ENCODE data around the gene CD47. TPM values are rescaled to one million over a fixed set of nuclear protein-coding genes. Genes with fewer than 3 reads are reported as not detected.

CD47 gene
- total RNA-seq, 1 donor = 212 TPM

- Histone ChIP-seq H3K9me3 (ENCODE audit: low read depth, low read length) (no peaks in the 10 kb centered on the region), H3K4me3 (ENCODE audit: low read length) (no peak overlapping the region), H3K4me1 (ENCODE audit: insufficient read depth, low read length) (peaks cover 32% of the 10 kb centered on the region), H3K27me3 (ENCODE audit: insufficient read depth, low read length) (no peaks in the 10 kb centered on the region)
Observed at GRCh38 chr3:108008931-108009639, 81.7 kb downstream of the CD47 start.

- H3K4me1 ChIP-seq (ENCODE audit: insufficient read depth, low read length) = peaks cover 40% of the 10 kb centered on the region
- no peaks in the 10 kb centered on the region for H3K27me3 ChIP-seq (ENCODE audit: insufficient read depth, low read length)
Observed at GRCh38 chr3:108008106-108008505, 82.7 kb downstream of the CD47 start.

GRCh38 chr3:108006881-108007331 is 83.9 kb downstream of the CD47 start:
- Histone ChIP-seq H3K4me3 (ENCODE audit: low read length) (no peak overlapping the region), H3K27me3 (ENCODE audit: insufficient read depth, low read length) (no peaks in the 10 kb centered on the region), H3K4me1 (ENCODE audit: insufficient read depth, low read length) (peaks cover 41% of the 10 kb centered on the region), H3K9me3 (ENCODE audit: low read depth, low read length) (no peaks in the 10 kb centered on the region)

More at GRCh38 chr3:108008106-108008505, 82.7 kb downstream of the CD47 start:
- no peak overlapping the region for H3K4me3 ChIP-seq (ENCODE audit: low read length)
- no peaks in the 10 kb centered on the region for H3K9me3 ChIP-seq (ENCODE audit: low read depth, low read length)

GRCh38 chr3:108006077-108006771 is 84.6 kb downstream of the CD47 start:
- H3K4me1 ChIP-seq (ENCODE audit: insufficient read depth, low read length) = peaks cover 48% of the 10 kb centered on the region
- no peaks in the 10 kb centered on the region for H3K9me3 ChIP-seq (ENCODE audit: low read depth, low read length)
- H3K27me3 ChIP-seq (ENCODE audit: insufficient read depth, low read length) = no peaks in the 10 kb centered on the region
- H3K4me3 ChIP-seq (ENCODE audit: low read length) = no peak overlapping the region

- Histone ChIP-seq H3K27me3 (ENCODE audit: insufficient read depth, low read length) (no peaks in the 10 kb centered on the region), H3K4me1 (ENCODE audit: insufficient read depth, low read length) (peaks cover 49% of the 10 kb centered on the region), H3K4me3 (ENCODE audit: low read length) (no peak overlapping the region), H3K9me3 (ENCODE audit: low read depth, low read length) (no peaks in the 10 kb centered on the region)
Observed at GRCh38 chr3:108004647-108005046, 86.2 kb downstream of the CD47 start.

- Histone ChIP-seq H3K27me3 (ENCODE audit: insufficient read depth, low read length) (no peaks in the 10 kb centered on the region), H3K4me3 (ENCODE audit: low read length) (no peak overlapping the region), H3K9me3 (ENCODE audit: low read depth, low read length) (no peaks in the 10 kb centered on the region), H3K4me1 (ENCODE audit: insufficient read depth, low read length) (peaks cover 41% of the 10 kb centered on the region)
Observed at GRCh38 chr3:108001457-108001856, 89.4 kb downstream of the CD47 start.

GRCh38 chr3:107999215-107999775 is 91.5 kb downstream of the CD47 start:
- Histone ChIP-seq H3K27me3 (ENCODE audit: insufficient read depth, low read length) (no peaks in the 10 kb centered on the region), H3K4me3 (ENCODE audit: low read length) (no peak overlapping the region), H3K9me3 (ENCODE audit: low read depth, low read length) (no peaks in the 10 kb centered on the region), H3K4me1 (ENCODE audit: insufficient read depth, low read length) (peaks cover 19% of the 10 kb centered on the region)

- peaks cover 19% of the 10 kb centered on the region for H3K4me1 ChIP-seq (ENCODE audit: insufficient read depth, low read length)
- H3K9me3 ChIP-seq (ENCODE audit: low read depth, low read length) = no peaks in the 10 kb centered on the region
- H3K4me3 ChIP-seq (ENCODE audit: low read length) = no peak overlapping the region
- no peaks in the 10 kb centered on the region for H3K27me3 ChIP-seq (ENCODE audit: insufficient read depth, low read length)
Observed at GRCh38 chr3:107997671-107998070, 93.2 kb downstream of the CD47 start.

- Histone ChIP-seq H3K4me3 (ENCODE audit: low read length) (no peak overlapping the region), H3K9me3 (ENCODE audit: low read depth, low read length) (no peaks in the 10 kb centered on the region), H3K4me1 (ENCODE audit: insufficient read depth, low read length) (peaks cover 10% of the 10 kb centered on the region), H3K27me3 (ENCODE audit: insufficient read depth, low read length) (no peaks in the 10 kb centered on the region)
Observed at GRCh38 chr3:107995823-107996222, 95.0 kb downstream of the CD47 start.

- H3K4me1 ChIP-seq (ENCODE audit: insufficient read depth, low read length) = peaks cover 15% of the 10 kb centered on the region
- no peaks in the 10 kb centered on the region for H3K9me3 ChIP-seq (ENCODE audit: low read depth, low read length)
- no peak overlapping the region for H3K4me3 ChIP-seq (ENCODE audit: low read length)
- no peaks in the 10 kb centered on the region for H3K27me3 ChIP-seq (ENCODE audit: insufficient read depth, low read length)
Observed at GRCh38 chr3:107994956-107995715, 95.7 kb downstream of the CD47 start.

- Histone ChIP-seq H3K4me1 (ENCODE audit: insufficient read depth, low read length) (peaks cover 24% of the 10 kb centered on the region), H3K27me3 (ENCODE audit: insufficient read depth, low read length) (no peaks in the 10 kb centered on the region), H3K9me3 (ENCODE audit: low read depth, low read length) (no peaks in the 10 kb centered on the region), H3K4me3 (ENCODE audit: low read length) (no peak overlapping the region)
Observed at GRCh38 chr3:107994181-107994580, 96.7 kb downstream of the CD47 start.

GRCh38 chr3:107993771-107994170 is 97.1 kb downstream of the CD47 start:
- no peaks in the 10 kb centered on the region for H3K9me3 ChIP-seq (ENCODE audit: low read depth, low read length)
- H3K4me1 ChIP-seq (ENCODE audit: insufficient read depth, low read length) = peaks cover 28% of the 10 kb centered on the region
- H3K4me3 ChIP-seq (ENCODE audit: low read length) = no peak overlapping the region
- no peaks in the 10 kb centered on the region for H3K27me3 ChIP-seq (ENCODE audit: insufficient read depth, low read length)

All from mononuclear cell (primary cell).